Endothelial cell of umbilical vein (primary cell): ENCODE data around the gene RAB36. TPM values are rescaled to one million over a fixed set of nuclear protein-coding genes. Genes with fewer than 3 reads are reported as not detected.
"Not testable (repeated sequence)": the region's sequence is repeated elsewhere in the genome, so short reads cannot be mapped to it uniquely, and the experiment has no call there.

Experiments used
- BruUV-seq: library from RNA; stranded (reverse); fragments of 400-500 nt; replicated peaks from 2 replicates; lab custom pipeline; 2021; lab: Mats Ljungman, UMichigan
- CTCF ChIA-PET: fragments of 300-600, 350-600 bp; sonication (Branson Sonifier 250); formaldehyde crosslinking; loops from one replicate; lab custom pipeline; 2021; ENCODE audit warnings: antibody characterized with exemption, inconsistent platforms; lab: Charles Lee
- POLR2A ChIA-PET: fragments of 300-600, 350-600 bp; sonication (Branson Sonifier 250); formaldehyde crosslinking; loops from one replicate; lab custom pipeline; 2021; ENCODE audit warnings: antibody characterized with exemption, inconsistent platforms; lab: Charles Lee
- DNase-seq: peaks from one replicate; pipeline ENCODE4 v3.0.0-alpha.2; 2011; ENCODE audit warnings: low read depth, low spot score
- FAIRE-seq: peaks from 2 replicates; lab custom pipeline; 2011; peaks lifted over from hg19 to GRCh38; lab: Jason Lieb, UNC
- H2AFZ ChIP-seq: 2 replicates; pipeline ENCODE4 v1.6.0; 2012; ENCODE audit warnings: low read depth, low read length, control low read depth, inconsistent platforms
- H3K27ac ChIP-seq: 2 replicates; pipeline ENCODE4 v1.5.1; 2011; ENCODE audit warnings: low read depth, mild to moderate bottlenecking, control low read depth, low read length, moderate library complexity; ENCODE audit not compliant: insufficient read depth
- H3K27me3 ChIP-seq, 2 experiments: 2 replicates each; pipeline versions ENCODE4 v1.6.0 to v1.6.1; 2011; ENCODE audit warnings: low read length in 2 of 2, mixed read lengths in 1 of 2; ENCODE audit not compliant: control insufficient read depth in 2 of 2, insufficient read depth in 2 of 2
- H3K36me3 ChIP-seq, 2 experiments: 2 replicates in 1 of 2; 3 replicates in 1 of 2; pipeline ENCODE4 v1.5.1; 2011; ENCODE audit warnings: low read length in 2 of 2, mild to moderate bottlenecking in 1 of 2, moderate library complexity in 1 of 2; ENCODE audit not compliant: control insufficient read depth in 2 of 2, insufficient read depth in 2 of 2; ENCODE audit errors: extremely low read depth in 1 of 2
- H3K4me1 ChIP-seq: 3 replicates; pipeline ENCODE4 v1.5.1; 2011; ENCODE audit warnings: mild to moderate bottlenecking, low read length; ENCODE audit not compliant: control insufficient read depth, insufficient read depth; ENCODE audit errors: extremely low read depth
- H3K4me2 ChIP-seq: 2 replicates; pipeline ENCODE4 v1.6.1; 2011; ENCODE audit warnings: low read length, control low read depth, mixed read lengths; ENCODE audit not compliant: insufficient read depth
- H3K4me3 ChIP-seq, 3 experiments: fragments of 200-600 bp in 1 of 3; sonication (generic), shearing (Covaris generic) in 1 of 3; replicated peaks in 1 of 3; 2 replicates each; pipeline ENCODE4 v1.5.1; 2011 to 2016; ENCODE audit warnings: control low read depth in 3 of 3, low read length in 3 of 3, mild to moderate bottlenecking in 2 of 3, inconsistent platforms in 1 of 3, low read depth in 1 of 3, moderate library complexity in 1 of 3; ENCODE audit not compliant: insufficient read depth in 1 of 3
- H3K79me2 ChIP-seq: 2 replicates; pipeline ENCODE4 v1.6.0; 2012; ENCODE audit warnings: low read length, inconsistent platforms; ENCODE audit not compliant: control insufficient read depth, insufficient read depth
- H3K9ac ChIP-seq: replicated peaks from 2 replicates; pipeline ENCODE3; 2011; ENCODE audit warnings: low read length, control low read depth; ENCODE audit not compliant: insufficient read depth; ENCODE audit errors: extremely low read depth
- H3K9me1 ChIP-seq: replicated peaks from 3 replicates; pipeline ENCODE4 v1.6.0; 2011; ENCODE audit warnings: mild to moderate bottlenecking, low read length; ENCODE audit not compliant: control insufficient read depth, insufficient read depth; ENCODE audit errors: extremely low read depth
- H3K9me3 ChIP-seq: replicated peaks from 2 replicates; pipeline ENCODE4 v1.5.1; 2012; ENCODE audit warnings: low read length, inconsistent platforms; ENCODE audit not compliant: control insufficient read depth, insufficient read depth
- H4K20me1 ChIP-seq: replicated peaks from 2 replicates; pipeline ENCODE3; 2011; ENCODE audit warnings: mild to moderate bottlenecking, low read length; ENCODE audit not compliant: control insufficient read depth, insufficient read depth; ENCODE audit errors: extremely low read depth
- CTCF ChIP-seq, 2 donors: IDR thresholded peaks; 1 replicate in 1 of 2; 2 replicates in 1 of 2; pipeline ENCODE4 v1.5.1; 2011; ENCODE audit warnings: low read length in 2 of 2, mild to moderate bottlenecking in 2 of 2, moderate library complexity in 2 of 2, control low read depth in 1 of 2, inconsistent platforms in 1 of 2, low read depth in 1 of 2; ENCODE audit not compliant: insufficient read depth in 1 of 2; ENCODE audit errors: extremely low read depth in 1 of 2
- EZH2 ChIP-seq: IDR thresholded peaks from 2 replicates; pipeline ENCODE4 v1.6.1; 2012; ENCODE audit warnings: borderline replicate concordance, low read depth, mild to moderate bottlenecking, moderate library complexity, low read length, inconsistent platforms; ENCODE audit not compliant: severe bottlenecking
- FOS ChIP-seq: IDR thresholded peaks from 2 replicates; pipeline ENCODE4 v1.6.1; 2011; ENCODE audit warnings: mild to moderate bottlenecking, low read length, moderate library complexity, borderline replicate concordance; ENCODE audit not compliant: insufficient read depth
- GATA2 ChIP-seq: IDR thresholded peaks from 2 replicates; pipeline ENCODE4 v1.7.0; 2011; ENCODE audit warnings: low read depth, mild to moderate bottlenecking, moderate library complexity, mixed read lengths, low read length; ENCODE audit not compliant: insufficient read length, insufficient read depth
- JUN ChIP-seq: IDR thresholded peaks from 2 replicates; pipeline ENCODE4 v1.6.1; 2011; ENCODE audit warnings: borderline replicate concordance, low read depth; ENCODE audit not compliant: insufficient read length, insufficient read depth
- MAX ChIP-seq: IDR thresholded peaks from 2 replicates; pipeline ENCODE4 v1.6.1; 2011; ENCODE audit not compliant: insufficient read depth, insufficient read length
- MYC ChIP-seq: IDR thresholded peaks from one replicate; pipeline ENCODE4 v1.6.1; 2011; ENCODE audit warnings: mild to moderate bottlenecking, low read depth, low read length
- POLR2A ChIP-seq: IDR thresholded peaks from 2 replicates; pipeline ENCODE4 v1.6.1; 2012; ENCODE audit warnings: low read depth, mild to moderate bottlenecking, control low read depth, low read length
- POLR2AphosphoS5 ChIP-seq: IDR thresholded peaks from 2 replicates; pipeline ENCODE4 v1.6.1; 2012; ENCODE audit warnings: low read depth, mild to moderate bottlenecking, control low read depth, low read length, moderate library complexity; ENCODE audit not compliant: insufficient read depth
- dilution Hi-C: fragments of 300-500 bp; cut with MboI; formaldehyde crosslinking; loops from one replicate; pipeline ENCODE4 v1.15.0; 2019; ENCODE audit warnings: low sequenced_read_pairs; ENCODE audit not compliant: extremely low pct_ligation_motif_present
- intact Hi-C: fragments of 100-400 bp; cut with micrococcal nuclease; formaldehyde crosslinking; loops from one replicate; pipeline ENCODE4 v1.10.0; 2022
- polyA plus RNA-seq, 4 experiments: library from polyadenylated mRNA; depleted of rRNA in 3 of 4; stranded (reverse) in 3 of 4; unstranded in 1 of 4; fragments of >200 nt; gene quantifications; 2 replicates each; pipeline versions ENCODE4 v1.2.1 to v1.2.3, GENCODE V29; 2011 to 2012; ENCODE audit warnings: missing spikeins in 1 of 4
- total RNA-seq: library from RNA; stranded (reverse); gene quantifications from 2 replicates; pipeline ENCODE4 v1.2.3, GENCODE V29; 2021

The RAB36 gene
- total and polyA plus RNA-seq, 2 donors (not counting 3 experiments of a cell fraction or from before 2014, with no cell fraction given), result 2.7 to 3.1 TPM

GRCh38 chr22:23133922-23134321 lies 11.4 kb upstream of the RAB36 start:
- CTCF ChIA-PET, result interaction anchor here (15.6 kb wide), 1 partner anchor 175 kb away, joined by 401 read pairs; no protein-coding TSS in a partner anchor
- Histone ChIP-seq H3K27ac (no peak overlapping the region), H3K9me3 (no peaks in the 10 kb centered on the region), H3K4me3 (no peak overlapping the region), H4K20me1 (no peaks in the 10 kb centered on the region), H3K79me2 (no peaks in the 10 kb centered on the region), H2AFZ (no peak overlapping the region), H3K4me1 (peaks cover 3% of the 10 kb centered on the region), H3K36me3 (no peaks in the 10 kb centered on the region), H3K9me1 (no peaks in the 10 kb centered on the region), H3K9ac (no peak overlapping the region), H3K4me2 (no peak overlapping the region), H3K27me3 (peaks cover 3 to 4% of the 10 kb centered on the region in 2 experiments)
- FAIRE-seq, result no peak
- BruUV-seq, result no TSS peak
- dilution Hi-C loops, result no loop called here
- DNase-seq, result no peak
- POLR2A ChIA-PET, result no interaction called here
- intact Hi-C loops, result no loop called here
- TF ChIP-seq GATA2, result no peak
- no peak for TF ChIP-seq MAX
- no peak for TF ChIP-seq CTCF (IDR thresholded peaks at IDR 0.05; ENCODE audit: extremely low read depth in 1 of 2, insufficient read depth in 1 of 2, low read depth in 1 of 2, low read length in 2 of 2)
- TF ChIP-seq POLR2A, result no peak
- TF ChIP-seq POLR2AphosphoS5, result no peak
- no peak for TF ChIP-seq JUN
- no peak for TF ChIP-seq EZH2
- TF ChIP-seq FOS, result no peak
- TF ChIP-seq MYC, result no peak

GRCh38 chr22:23136991-23137390 lies 8.3 kb upstream of the RAB36 start:
- H3K4me1 ChIP-seq, BruUV-seq, POLR2A ChIA-PET, intact Hi-C loops, H3K79me2 ChIP-seq, FAIRE-seq, H3K4me3 ChIP-seq, H3K9me3 ChIP-seq, H3K27ac ChIP-seq, H3K9me1 ChIP-seq, H3K9ac ChIP-seq, H4K20me1 ChIP-seq, dilution Hi-C loops, H3K27me3 ChIP-seq, DNase-seq, H2AFZ ChIP-seq, H3K36me3 ChIP-seq, H3K4me2 ChIP-seq: not testable (repeated sequence)
- CTCF ChIA-PET, result interaction anchor here (1.8 kb wide), 1 partner anchor 180 kb away, joined by 5 read pairs; no protein-coding TSS in a partner anchor
